ENCODE measurements around the gene TPRA1.
"Not testable (repeated sequence)": the region's sequence is repeated elsewhere in the genome, so short reads cannot be mapped to it uniquely, and the experiment has no call there.

TPRA1 gene

GRCh38 chr3:127607675-127608361, 17.3 kb upstream of the TPRA1 start:
- Histone ChIP-seq H3K4me1 (no peaks in the 10 kb centered on the region), H2AFZ (no peak overlapping the region), H3K27me3 (ENCODE audit: control insufficient read depth, insufficient read depth, low read length) (no peaks in the 10 kb centered on the region), H3K9me3 (ENCODE audit: control insufficient read depth, low read length) (no peaks in the 10 kb centered on the region), H3K36me3 (ENCODE audit: control insufficient read depth, insufficient read depth, low read length) (no peaks in the 10 kb centered on the region), H3K4me2 (ENCODE audit: low read length) (no peak overlapping the region), H3K79me2 (no peaks in the 10 kb centered on the region), H3K27ac (no peak overlapping the region), H3K9ac (no peak overlapping the region), H3K4me3 (ENCODE audit: low read depth, low read length) (no peak overlapping the region)
- no peak for TF ChIP-seq CTCF (IDR thresholded peaks at IDR 0.05)

DNA sequence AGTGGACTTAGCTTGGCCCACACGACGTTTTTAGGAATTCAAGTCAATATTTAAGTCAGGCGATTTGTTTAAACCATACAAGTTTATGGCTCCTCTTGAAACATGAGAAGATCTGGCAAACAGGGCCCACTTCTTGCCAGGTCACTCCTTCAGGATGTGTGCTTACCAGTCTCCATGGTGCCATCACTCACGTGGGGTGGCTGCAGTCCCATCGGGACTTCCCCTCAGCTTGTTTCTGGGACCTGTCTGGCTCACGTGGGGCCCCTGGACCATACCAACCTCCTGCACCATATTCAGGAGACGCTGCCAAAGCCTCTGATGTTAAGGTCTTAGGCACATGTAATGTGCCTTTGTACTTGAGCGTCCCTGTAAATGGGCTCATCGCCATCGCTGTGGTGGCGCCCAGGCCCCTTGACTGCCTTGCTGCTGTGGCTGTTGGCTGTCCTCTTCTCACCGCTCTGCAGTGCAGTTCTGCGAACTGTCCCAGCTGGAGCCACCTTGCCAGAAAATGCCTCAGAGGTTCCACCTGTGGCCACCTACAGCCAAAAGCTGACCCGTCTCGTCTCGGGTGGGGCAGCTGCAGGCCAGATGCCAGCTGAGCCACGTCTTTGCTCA, 16.6 kb upstream of the TPRA1 start:
- H3K4me1 ChIP-seq = no peaks in the 10 kb centered on the region
- H3K9me3 ChIP-seq (ENCODE audit: control insufficient read depth, low read length) = no peaks in the 10 kb centered on the region
- H3K4me2 ChIP-seq (ENCODE audit: low read length) = no peak overlapping the region
- H3K27me3 ChIP-seq (ENCODE audit: control insufficient read depth, insufficient read depth, low read length) = no peaks in the 10 kb centered on the region
- no peak overlapping the region for H3K4me3 ChIP-seq (ENCODE audit: low read depth, low read length)
- no peak overlapping the region for H3K9ac ChIP-seq
- H3K79me2 ChIP-seq = no peaks in the 10 kb centered on the region
- no peak overlapping the region for H2AFZ ChIP-seq
- no peak overlapping the region for H3K27ac ChIP-seq
- no peaks in the 10 kb centered on the region for H3K36me3 ChIP-seq (ENCODE audit: control insufficient read depth, insufficient read depth, low read length)
- no peak for TF ChIP-seq CTCF (IDR thresholded peaks at IDR 0.05)

GRCh38 chr3:127606086-127606805, 15.7 kb upstream of the TPRA1 start:
- no peak overlapping the region for H3K4me3 ChIP-seq (ENCODE audit: low read depth, low read length)
- H3K9ac ChIP-seq = no peak overlapping the region
- no peak overlapping the region for H3K27ac ChIP-seq
- no peaks in the 10 kb centered on the region for H3K9me3 ChIP-seq (ENCODE audit: control insufficient read depth, low read length)
- TF ChIP-seq CTCF (IDR thresholded peaks at IDR 0.05) = no peak
- no peaks in the 10 kb centered on the region for H3K4me1 ChIP-seq
- no peaks in the 10 kb centered on the region for H3K27me3 ChIP-seq (ENCODE audit: control insufficient read depth, insufficient read depth, low read length)
- no peaks in the 10 kb centered on the region for H3K79me2 ChIP-seq
- no peak overlapping the region for H3K4me2 ChIP-seq (ENCODE audit: low read length)
- no peak overlapping the region for H2AFZ ChIP-seq
- no peaks in the 10 kb centered on the region for H3K36me3 ChIP-seq (ENCODE audit: control insufficient read depth, insufficient read depth, low read length)

GRCh38 chr3:127605547-127605946, 15.0 kb upstream of the TPRA1 start:
- H3K36me3 ChIP-seq (ENCODE audit: control insufficient read depth, insufficient read depth, low read length); H3K9me3 ChIP-seq (ENCODE audit: control insufficient read depth, low read length); H3K4me2 ChIP-seq (ENCODE audit: low read length); H3K27me3 ChIP-seq (ENCODE audit: control insufficient read depth, insufficient read depth, low read length); H2AFZ ChIP-seq; H3K27ac ChIP-seq; H3K4me1 ChIP-seq; H3K79me2 ChIP-seq; H3K4me3 ChIP-seq (ENCODE audit: low read depth, low read length); H3K9ac ChIP-seq: not testable (repeated sequence)

DNA sequence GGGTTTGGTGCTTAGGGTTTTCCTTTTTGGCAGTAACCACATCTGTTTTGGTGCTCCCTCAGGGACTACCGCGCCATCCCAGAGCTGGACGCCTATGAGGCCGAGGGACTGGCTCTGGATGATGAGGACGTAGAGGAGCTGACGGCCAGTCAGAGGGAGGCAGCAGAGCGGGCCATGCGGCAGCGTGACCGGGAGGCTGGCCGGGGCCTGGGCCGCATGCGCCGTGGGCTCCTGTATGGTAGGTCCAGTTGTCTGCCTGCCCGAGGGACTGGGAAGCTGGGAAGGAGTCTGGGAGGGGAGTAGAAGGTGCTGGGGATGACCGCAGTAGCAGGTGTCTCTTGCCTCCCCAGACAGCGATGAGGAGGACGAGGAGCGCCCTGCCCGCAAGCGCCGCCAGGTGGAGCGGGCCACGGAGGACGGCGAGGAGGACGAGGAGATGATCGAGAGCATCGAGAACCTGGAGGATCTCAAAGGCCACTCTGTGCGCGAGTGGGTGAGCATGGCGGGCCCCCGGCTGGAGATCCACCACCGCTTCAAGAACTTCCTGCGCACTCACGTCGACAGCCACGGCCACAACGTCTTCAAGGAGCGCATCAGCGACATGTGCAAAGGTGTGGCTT, 14.1 kb upstream of the TPRA1 start:
- Histone ChIP-seq H3K79me2 (no peaks in the 10 kb centered on the region), H3K4me1 (no peaks in the 10 kb centered on the region), H3K27ac (no peak overlapping the region), H3K4me2 (ENCODE audit: low read length) (no peak overlapping the region), H3K27me3 (ENCODE audit: control insufficient read depth, insufficient read depth, low read length) (no peaks in the 10 kb centered on the region), H3K9ac (no peak overlapping the region), H2AFZ (no peak overlapping the region), H3K9me3 (ENCODE audit: control insufficient read depth, low read length) (no peaks in the 10 kb centered on the region), H3K36me3 (ENCODE audit: control insufficient read depth, insufficient read depth, low read length) (no peaks in the 10 kb centered on the region), H3K4me3 (ENCODE audit: low read depth, low read length) (no peak overlapping the region)
- no peak for TF ChIP-seq CTCF (IDR thresholded peaks at IDR 0.05)
